Raji (cell line): ENCODE data around the gene DEFB121.

Experiments used
- POLR2A ChIP-seq: IDR thresholded peaks from 2 replicates; pipeline ENCODE4 v1.6.1; 2011; ENCODE audit warnings: low read depth, low read length, control low read depth; ENCODE audit not compliant: insufficient read depth

Gene DEFB121, protein sequence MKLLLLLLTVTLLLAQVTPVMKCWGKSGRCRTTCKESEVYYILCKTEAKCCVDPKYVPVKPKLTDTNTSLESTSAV

GRCh38 chr20:31406115-31406514 lies at the start of gene DEFB121:
Gene DEFB121 (minus strand): TSS chr20:31406215. CDS start chr20:31406152, 63 bp downstream.
- TF ChIP-seq POLR2A = no peak

DNA sequence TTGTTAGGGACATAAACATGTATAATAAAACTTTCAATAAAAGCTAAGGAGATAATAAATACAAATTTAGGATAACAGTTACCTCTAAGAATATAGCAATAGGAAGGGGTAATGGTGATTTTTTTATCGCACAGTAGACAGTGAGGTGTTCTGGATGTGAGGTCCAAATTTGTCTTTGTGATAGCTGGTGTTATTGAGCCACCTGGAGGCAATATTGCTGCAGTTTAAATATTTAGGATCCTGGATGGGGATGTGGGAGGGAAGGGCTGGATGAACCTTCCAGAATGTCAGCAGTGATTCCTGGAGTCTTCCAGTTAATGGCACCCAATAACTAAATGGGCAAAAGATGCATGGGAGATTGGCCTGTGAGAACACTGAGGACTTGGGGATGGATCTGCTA lies 48.3 kb upstream of the DEFB121 start:
- TF ChIP-seq POLR2A = no peak

- no peak for TF ChIP-seq POLR2A
Observed at GRCh38 chr20:31452575-31452974, 46.6 kb upstream of the DEFB121 start.

DNA sequence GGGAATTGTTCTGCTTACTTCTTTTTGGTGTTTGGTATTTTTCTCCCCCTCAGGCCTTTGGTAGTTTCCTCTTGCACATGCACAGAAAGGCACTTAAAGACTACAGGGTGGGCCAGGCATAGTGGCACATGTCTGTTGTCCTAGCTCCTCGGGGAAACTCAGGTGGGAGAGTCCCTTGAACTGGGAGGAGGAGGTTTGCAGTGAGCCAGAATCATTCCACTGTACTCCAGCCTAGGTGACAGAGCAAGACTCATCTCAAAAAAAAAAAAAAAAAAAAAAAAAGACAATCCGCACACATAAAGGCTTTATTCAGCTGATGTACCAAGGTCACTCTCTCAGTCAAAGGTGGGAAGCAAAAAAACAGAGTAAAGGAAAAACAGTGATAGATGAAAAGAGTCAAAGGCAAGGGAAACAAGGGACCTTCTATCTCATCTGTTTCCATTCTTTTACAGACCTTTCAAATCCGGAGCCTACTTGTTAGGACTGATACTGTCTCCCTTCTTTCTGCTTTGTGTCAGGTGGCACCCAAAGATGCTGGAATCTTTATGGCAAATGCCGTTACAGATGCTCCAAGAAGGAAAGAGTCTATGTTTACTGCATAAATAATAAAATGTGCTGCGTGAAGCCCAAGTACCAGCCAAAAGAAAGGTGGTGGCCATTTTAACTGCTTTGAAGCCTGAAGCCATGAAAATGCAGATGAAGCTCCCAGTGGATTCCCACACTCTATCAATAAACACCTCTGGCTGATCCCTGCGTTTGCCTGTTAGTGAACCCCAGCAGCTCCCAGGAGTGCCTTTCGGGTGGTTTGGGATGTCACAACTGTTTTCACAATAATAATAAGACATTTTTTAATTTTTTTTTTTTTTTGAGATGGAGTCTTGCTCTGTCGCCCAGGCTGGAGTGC lies 43.7 kb upstream of the DEFB121 start:
- no peak for TF ChIP-seq POLR2A

DNA sequence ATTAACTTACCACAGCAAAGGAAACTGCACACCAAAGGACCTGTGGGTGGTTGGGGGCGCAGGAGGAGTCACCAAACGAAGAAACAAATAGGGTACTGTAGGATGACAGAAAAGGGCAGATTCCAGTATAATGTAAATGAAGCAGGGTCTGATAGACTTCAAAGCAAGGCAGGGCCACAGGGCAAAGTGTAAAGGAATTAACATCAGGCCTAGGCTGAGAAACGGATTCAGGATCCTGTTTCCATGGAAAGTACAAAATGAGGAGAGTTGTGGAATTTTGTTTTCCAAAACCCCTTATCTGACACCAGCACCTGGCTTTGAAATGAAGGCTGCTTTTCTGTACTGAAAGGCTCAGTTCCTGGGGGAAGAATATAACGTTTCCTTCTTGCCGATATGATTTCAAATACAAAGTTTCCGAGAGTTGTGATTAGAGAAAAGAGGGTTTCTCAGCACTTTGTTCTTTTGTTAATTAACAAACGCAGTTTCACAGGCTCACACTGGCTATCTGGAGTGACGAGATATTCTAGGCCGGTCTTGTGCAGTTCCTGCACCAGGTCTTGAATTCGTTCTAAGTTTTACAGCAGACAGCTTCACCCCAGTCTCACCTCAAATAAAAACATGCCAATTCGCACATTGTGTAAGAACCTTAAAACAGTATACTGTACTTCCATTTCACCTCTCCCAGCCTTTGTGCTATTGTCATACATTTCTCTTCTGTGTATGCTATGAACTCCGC lies 40.2 kb upstream of the DEFB121 start:
- no peak for TF ChIP-seq POLR2A

DNA sequence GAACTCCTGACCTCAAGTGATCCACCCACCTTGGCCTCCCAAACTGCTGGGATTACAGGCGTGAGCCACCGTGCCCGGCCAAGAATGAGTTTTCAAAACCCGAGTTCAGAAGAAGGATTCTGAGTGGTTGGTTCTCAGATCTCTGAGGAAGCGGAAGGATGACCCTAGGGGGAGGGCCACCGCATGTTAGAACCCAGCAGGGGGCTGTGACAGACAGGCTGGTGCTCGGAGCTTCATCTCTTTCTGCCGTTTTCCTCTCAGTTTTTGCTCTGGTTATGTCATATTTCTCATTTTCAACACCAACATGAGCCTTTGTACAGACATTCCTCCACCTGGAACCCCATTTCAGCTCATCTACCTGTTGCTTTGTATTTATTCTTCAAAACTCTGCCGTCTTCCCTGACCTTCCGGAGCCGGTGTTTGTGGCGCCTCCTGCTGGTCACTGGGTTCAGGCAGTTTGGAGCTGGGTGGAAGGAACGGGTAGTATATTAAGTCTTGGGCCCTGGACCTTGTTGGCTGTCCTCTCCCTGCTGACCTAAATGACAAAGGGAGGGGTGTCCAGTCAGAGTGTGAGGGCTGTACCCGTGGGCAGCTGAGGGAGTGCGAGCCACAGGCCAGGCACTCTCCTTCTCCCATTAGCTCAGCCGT lies 34.1 kb upstream of the DEFB121 start, which contains the start of gene DEFB123:
Gene DEFB123 (plus strand): TSS at position 621 of the 648 bp plus-strand sequence. CDS start 67 bp downstream, outside the sequence.
- TF ChIP-seq POLR2A = no peak

- no peak for TF ChIP-seq POLR2A
Observed at GRCh38 chr20:31430568-31431115, 24.6 kb upstream of the DEFB121 start.

DNA sequence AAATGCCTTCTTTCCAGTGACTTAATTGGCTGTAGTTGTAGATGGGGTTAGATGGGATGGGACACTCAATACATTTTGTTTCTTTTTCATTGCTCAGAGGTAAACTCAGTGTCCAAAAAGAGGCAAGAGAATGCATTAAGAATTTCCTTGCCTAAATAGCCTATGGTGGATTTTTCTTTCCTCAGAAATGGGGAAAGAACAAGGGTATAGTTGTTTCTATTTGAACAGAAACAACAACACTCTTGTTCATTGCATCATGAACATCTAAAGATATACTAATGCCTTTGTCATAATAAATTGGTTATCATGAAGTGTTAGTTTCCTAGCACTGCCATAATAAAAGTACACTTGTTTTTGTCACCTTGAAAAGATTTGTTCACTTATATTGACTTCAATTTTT lies 19.8 kb upstream of the DEFB121 start:
- TF ChIP-seq POLR2A = no peak

- TF ChIP-seq POLR2A = no peak
Observed at GRCh38 chr20:31418307-31418706, 12.3 kb upstream of the DEFB121 start.

DNA sequence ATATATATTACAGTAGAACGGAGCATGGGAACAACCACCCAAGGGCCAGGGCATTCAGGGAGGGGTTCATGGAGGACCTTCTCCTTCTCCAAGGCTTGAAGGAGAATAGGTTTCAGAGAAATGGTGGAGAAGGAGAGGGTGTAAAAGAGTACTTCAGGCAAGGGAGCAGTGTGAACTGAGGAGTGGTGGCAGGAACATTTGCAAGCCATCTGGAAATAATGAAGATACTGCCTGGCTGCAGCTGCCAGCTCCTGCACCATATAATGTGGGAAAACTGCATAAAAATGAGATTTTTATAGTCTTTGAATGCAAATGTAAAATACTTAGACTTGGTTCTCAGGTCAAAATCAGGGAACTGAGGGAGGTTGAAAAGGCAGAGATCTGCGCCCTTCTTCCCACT lies 9.6 kb upstream of the DEFB121 start:
- no peak for TF ChIP-seq POLR2A

DNA sequence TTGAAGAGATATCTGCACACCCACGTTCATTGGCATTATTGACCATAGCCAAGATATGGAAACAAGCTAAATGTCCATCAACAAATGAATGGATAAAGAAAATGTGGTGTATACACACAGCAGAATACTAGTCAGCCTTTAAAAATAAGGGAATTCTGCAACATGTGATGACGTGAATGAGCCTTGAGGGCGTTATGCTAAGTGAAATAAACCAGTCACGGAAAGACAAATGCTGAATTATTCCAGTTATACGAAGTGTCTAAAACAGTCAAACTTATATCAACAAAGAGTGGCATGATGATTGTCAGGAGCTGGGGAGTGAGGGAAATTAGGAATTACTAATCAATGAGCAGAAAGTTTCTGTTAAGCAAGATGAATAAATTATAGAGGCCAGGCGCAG lies 8.4 kb upstream of the DEFB121 start:
- TF ChIP-seq POLR2A = no peak

GRCh38 chr20:31410011-31410410 lies 4.0 kb upstream of the DEFB121 start:
- TF ChIP-seq POLR2A = no peak

DNA sequence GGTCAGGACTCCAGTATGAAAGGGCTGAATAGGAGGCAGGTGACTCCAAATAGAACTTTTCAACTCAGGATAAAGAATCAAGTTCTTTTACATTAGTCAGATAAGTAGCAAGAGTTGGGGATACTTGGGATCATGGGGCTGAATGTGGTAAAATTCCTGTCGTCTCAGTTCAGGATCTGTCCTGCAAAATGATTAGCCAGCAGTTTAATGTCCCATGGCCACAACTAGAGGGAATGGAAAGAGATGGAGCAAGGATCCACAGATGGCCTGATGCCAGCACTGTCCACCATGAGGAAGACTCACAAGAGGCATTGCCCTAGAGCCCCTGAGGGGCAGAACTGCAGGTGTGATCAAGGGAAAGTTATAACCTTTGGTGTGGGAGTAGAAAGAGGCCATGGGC lies 2.1 kb downstream of the DEFB121 start:
- no peak for TF ChIP-seq POLR2A

DNA sequence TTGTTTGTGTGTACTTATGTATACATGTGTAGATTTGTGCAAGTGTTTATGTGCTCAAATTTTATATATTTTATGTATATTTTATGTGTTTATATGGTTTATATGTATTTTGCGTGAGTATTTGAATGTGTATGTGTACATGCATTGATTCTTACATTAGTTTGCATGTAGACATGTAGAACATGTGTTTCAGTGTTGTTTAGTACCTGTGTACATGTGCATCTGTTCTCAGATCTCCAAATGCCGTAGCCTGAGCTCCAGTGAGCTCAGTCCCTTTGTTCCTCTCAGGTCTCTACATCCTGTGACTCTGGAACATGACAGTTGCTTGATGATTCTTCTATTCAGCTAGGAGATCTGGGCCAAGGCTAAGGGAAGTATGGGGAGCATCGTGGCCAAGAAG lies 11.1 kb downstream of the DEFB121 start:
- TF ChIP-seq POLR2A = no peak

DNA sequence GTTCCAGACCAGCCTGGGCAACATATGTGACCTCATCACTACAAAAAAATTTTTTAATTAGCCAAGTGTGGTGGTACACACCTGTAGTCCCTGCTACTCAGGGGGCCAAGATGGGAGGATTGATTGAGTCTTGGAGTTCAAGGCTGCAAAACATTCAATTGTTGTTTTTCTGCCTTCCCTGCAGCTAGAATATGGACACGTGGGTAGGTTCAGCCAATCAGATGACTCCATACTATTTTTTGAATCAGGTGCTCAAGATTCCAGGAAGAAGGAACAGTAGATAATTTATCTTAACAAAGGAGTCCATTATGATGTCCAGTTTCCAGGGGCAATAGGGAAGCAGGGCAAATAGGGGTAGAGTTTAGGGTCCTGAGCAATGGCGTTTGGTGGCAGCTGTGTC lies 13.2 kb downstream of the DEFB121 start:
- TF ChIP-seq POLR2A = no peak
